Lower lobe of right lung (tissue), 2 donors: ENCODE measurements around the gene MYOD1. TPM values are rescaled to one million over a fixed set of nuclear protein-coding genes. Genes with fewer than 3 reads are reported as not detected.

Experiments used
- ATAC-seq, 2 donors: fragments of 200-7000 bp; cut with Tn5 transposase; one replicate each; pipeline ENCODE4 v1.9.1; 2020 to 2022; ENCODE audit warnings: mild to moderate bottlenecking in 2 of 2, moderate library complexity in 2 of 2
- DNase-seq: peaks from one replicate; pipeline ENCODE4 v3.0.0-alpha.2; 2020
- H3K27ac ChIP-seq: fragments of 200-600 bp; one replicate; pipeline ENCODE4 v1.8.0; 2022
- H3K27me3 ChIP-seq: fragments of 200-600 bp; one replicate; pipeline ENCODE4 v1.8.0; 2022; ENCODE audit warnings: low read depth
- H3K36me3 ChIP-seq: fragments of 200-600 bp; one replicate; pipeline ENCODE4 v1.8.0; 2022; ENCODE audit warnings: mild to moderate bottlenecking
- H3K4me1 ChIP-seq: fragments of 200-600 bp; one replicate; pipeline ENCODE4 v1.8.0; 2022
- H3K4me3 ChIP-seq: fragments of 200-600 bp; one replicate; pipeline ENCODE4 v1.8.0; 2022; ENCODE audit warnings: mild to moderate bottlenecking
- H3K9me3 ChIP-seq: fragments of 200-600 bp; one replicate; pipeline ENCODE4 v1.8.0; 2022
- intact Hi-C: fragments of 100-400 bp; cut with DNase I; formaldehyde crosslinking; loops from one replicate; pipeline ENCODE4 v1.11.0; 2022
- total RNA-seq: library from RNA; stranded (reverse); fragmentation: NEBNext Ultra II Directional; extraction: Animal tissue kit (Norgen Biotek cat#: 25700); gene quantifications from one replicate; pipeline ENCODE4 v1.2.1, GENCODE V29; 2021
- TF ChIP-seq, protein P1 (sequence below): fragments of 200-600 bp; IDR thresholded peaks from one replicate; pipeline ENCODE4 v1.8.0; 2022; ENCODE audit warnings: antibody characterized with exemption, mild to moderate bottlenecking
- donor health status: DM: no; HTN: yes; CAD: no; lungs with severe emphysema.

MYOD1 gene
- total RNA-seq, 1 donor from 2014 or later, result not detected

DNA sequence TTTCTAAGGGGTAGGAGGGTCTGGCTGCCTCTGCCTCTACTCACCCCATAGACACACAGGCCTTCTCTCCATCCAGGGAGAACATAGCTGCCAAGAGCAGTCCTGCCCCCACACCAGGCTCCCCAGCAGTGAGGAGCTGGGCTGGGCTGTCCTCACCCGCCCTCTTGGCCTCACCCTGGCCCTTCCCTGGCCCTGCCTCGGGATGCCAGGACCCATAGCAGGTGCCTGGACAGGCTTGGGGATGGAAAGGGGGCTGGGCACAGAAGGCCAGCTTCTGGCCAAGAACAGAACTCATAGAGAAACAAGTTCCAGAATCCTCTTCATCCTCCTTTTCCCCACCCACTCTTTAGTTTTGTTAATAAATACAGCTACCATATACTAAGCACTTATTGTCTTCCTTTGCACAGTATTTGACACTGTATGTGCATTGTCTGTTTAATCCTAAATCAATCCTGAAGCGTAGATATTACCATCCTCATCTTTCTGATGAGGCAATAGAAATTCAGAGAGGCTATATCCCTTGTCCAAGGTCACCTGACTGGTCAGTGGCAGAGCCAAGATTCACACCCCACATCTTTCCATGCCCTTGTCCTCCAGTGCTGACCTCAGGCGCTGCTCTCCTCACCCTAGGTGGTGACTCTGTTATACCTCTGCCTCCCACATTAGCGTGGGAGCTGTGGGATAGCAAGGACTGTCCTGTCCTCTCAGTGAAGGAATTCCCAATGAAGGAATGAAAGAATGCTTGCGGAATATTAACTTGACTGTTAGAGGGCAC is 22.0 kb upstream of the MYOD1 start:
- DNase-seq (no peak), ATAC-seq (no peak)
- Histone ChIP-seq H3K36me3 (no peaks in the 10 kb centered on the region), H3K4me3 (no peak overlapping the region), H3K4me1 (no peaks in the 10 kb centered on the region), H3K9me3 (no peaks in the 10 kb centered on the region), H3K27me3 (peaks cover 43% of the 10 kb centered on the region), H3K27ac (no peak overlapping the region)
- intact Hi-C loops, result no loop called here
- TF ChIP-seq, protein P1, sequence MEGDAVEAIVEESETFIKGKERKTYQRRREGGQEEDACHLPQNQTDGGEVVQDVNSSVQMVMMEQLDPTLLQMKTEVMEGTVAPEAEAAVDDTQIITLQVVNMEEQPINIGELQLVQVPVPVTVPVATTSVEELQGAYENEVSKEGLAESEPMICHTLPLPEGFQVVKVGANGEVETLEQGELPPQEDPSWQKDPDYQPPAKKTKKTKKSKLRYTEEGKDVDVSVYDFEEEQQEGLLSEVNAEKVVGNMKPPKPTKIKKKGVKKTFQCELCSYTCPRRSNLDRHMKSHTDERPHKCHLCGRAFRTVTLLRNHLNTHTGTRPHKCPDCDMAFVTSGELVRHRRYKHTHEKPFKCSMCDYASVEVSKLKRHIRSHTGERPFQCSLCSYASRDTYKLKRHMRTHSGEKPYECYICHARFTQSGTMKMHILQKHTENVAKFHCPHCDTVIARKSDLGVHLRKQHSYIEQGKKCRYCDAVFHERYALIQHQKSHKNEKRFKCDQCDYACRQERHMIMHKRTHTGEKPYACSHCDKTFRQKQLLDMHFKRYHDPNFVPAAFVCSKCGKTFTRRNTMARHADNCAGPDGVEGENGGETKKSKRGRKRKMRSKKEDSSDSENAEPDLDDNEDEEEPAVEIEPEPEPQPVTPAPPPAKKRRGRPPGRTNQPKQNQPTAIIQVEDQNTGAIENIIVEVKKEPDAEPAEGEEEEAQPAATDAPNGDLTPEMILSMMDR, result no peak

DNA sequence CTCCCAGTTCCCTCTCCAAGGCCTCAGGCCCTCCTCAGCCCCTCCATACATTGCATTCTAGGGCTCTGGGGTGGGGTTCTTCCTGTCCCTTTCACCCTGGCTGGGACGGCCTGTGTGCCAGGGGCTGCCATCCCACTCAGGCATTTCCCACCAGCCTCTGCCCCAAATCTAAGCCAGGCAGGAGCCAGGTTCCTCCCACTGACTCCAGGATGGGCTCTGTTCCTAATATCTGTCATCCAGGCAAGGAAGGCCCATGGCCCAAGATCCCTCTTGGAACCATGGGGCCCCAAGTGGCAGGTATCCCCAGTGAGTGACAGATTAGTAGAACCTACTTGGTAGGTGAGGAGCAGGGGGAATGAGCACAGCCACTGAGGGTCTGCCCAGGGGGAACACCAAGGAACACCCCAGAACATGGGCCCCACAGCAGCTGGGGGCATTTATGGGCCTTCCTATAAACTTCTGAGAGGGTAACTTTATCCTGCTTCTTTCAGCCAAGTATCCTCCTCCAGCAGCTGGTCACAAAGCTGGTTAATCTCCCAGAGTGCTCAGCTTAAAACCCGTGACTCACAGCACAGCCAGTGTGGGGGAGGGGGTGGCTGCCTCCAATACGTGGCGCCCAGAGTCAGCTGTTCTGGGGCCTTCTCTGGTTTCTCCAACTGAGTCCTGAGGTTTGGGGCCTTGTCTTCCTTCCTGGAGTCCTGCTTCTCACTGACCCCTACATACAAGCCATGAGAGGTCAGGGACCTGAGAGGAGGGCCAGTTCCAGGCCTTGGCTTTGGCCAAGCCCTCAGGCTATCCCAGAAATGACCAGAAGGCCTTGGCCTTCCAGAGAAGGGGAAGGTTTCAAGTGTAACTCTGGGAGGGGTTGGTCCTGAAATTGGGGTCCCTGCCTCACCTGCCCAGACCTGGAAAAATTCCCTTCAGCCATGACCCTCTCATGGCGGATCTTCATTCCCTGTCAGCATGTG is 19.9 kb upstream of the MYOD1 start:
- intact Hi-C loops, result no loop called here
- Histone ChIP-seq H3K9me3 (no peaks in the 10 kb centered on the region), H3K4me3 (no peak overlapping the region), H3K27ac (no peak overlapping the region), H3K36me3 (no peaks in the 10 kb centered on the region), H3K4me1 (no peaks in the 10 kb centered on the region), H3K27me3 (peaks cover 32% of the 10 kb centered on the region)
- DNase-seq (no peak), ATAC-seq (no peak)
- TF ChIP-seq, protein P1, result no peak

- Histone ChIP-seq H3K36me3 (no peaks in the 10 kb centered on the region), H3K27me3 (peaks cover 16% of the 10 kb centered on the region), H3K9me3 (no peaks in the 10 kb centered on the region), H3K4me3 (no peak overlapping the region), H3K27ac (no peak overlapping the region), H3K4me1 (no peaks in the 10 kb centered on the region)
- ATAC-seq (no peak), DNase-seq (no peak)
- TF ChIP-seq, protein P1, result no peak
- intact Hi-C loops, result no loop called here
Observed at GRCh38 chr11:17700991-17701390, 18.4 kb upstream of the MYOD1 start.

DNA sequence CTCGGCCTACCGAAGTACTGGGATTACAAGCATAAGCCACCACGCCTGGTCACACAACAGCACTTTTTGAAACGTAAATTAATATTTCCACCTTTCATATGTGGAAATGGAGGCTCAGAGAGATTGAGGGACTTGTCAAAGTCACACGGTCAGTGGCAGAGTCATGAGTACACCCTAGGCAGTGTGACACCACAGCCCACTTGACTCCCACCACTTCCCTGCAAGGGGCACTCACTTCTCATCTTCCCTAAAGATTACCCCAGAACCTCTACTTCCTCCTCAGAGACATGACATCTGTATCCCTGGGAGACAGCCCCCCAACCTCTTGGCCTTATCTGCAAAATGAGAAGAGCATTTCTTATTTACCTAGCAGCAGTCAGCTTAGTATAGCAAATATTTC is 16.5 kb upstream of the MYOD1 start:
- DNase-seq (no peak), ATAC-seq (no peak)
- Histone ChIP-seq H3K4me1 (no peaks in the 10 kb centered on the region), H3K4me3 (no peak overlapping the region), H3K27ac (no peak overlapping the region), H3K9me3 (no peaks in the 10 kb centered on the region), H3K27me3 (peaks cover 3% of the 10 kb centered on the region), H3K36me3 (no peaks in the 10 kb centered on the region)
- intact Hi-C loops, result no loop called here
- TF ChIP-seq, protein P1, result no peak

GRCh38 chr11:17703951-17704350 is 15.4 kb upstream of the MYOD1 start:
- no peak for ATAC-seq
- H3K4me1 ChIP-seq, result no peaks in the 10 kb centered on the region

More at GRCh38 chr11:17703951-17704350, 15.4 kb upstream of the MYOD1 start:
- DNase-seq, result no peak
- no peak overlapping the region for H3K4me3 ChIP-seq
- no peak overlapping the region for H3K27ac ChIP-seq
- TF ChIP-seq, protein P1, result no peak
- H3K36me3 ChIP-seq, result no peaks in the 10 kb centered on the region
- peaks cover 3% of the 10 kb centered on the region for H3K27me3 ChIP-seq
- intact Hi-C loops, result no loop called here
- H3K9me3 ChIP-seq, result no peaks in the 10 kb centered on the region
